Coronary artery (tissue), 2 donors: ENCODE results near the gene GPR42.

Experiments
- DNase-seq: peaks from one replicate; pipeline ENCODE4 v3.0.0-alpha.2; 2017; ENCODE audit warnings: low spot score
- H3K27ac ChIP-seq, 2 donors: fragments of 200-600 bp; sonication (generic); one replicate each; pipeline ENCODE4 v1.5.1; 2016 to 2019
- H3K4me3 ChIP-seq: fragments of 200-600 bp; sonication (generic); 2 replicates; pipeline ENCODE4 v1.5.1; 2016; ENCODE audit warnings: mild to moderate bottlenecking, moderate library complexity
- TF ChIP-seq, protein P1 (sequence below): fragments of 200-600 bp; sonication (generic); IDR thresholded peaks from one replicate; pipeline ENCODE4 v1.5.1; 2019; ENCODE audit warnings: antibody characterized with exemption

GPR42 gene

GRCh38 chr19:35370722-35371121, at the start of gene GPR42:
Gene GPR42, plus strand, starts transcription at chr19:35371068. Its CDS starts 292 bp downstream, at chr19:35371360.
- H3K27ac ChIP-seq = no peak within 1 kb of the TSS
- no peak for DNase-seq

DNA sequence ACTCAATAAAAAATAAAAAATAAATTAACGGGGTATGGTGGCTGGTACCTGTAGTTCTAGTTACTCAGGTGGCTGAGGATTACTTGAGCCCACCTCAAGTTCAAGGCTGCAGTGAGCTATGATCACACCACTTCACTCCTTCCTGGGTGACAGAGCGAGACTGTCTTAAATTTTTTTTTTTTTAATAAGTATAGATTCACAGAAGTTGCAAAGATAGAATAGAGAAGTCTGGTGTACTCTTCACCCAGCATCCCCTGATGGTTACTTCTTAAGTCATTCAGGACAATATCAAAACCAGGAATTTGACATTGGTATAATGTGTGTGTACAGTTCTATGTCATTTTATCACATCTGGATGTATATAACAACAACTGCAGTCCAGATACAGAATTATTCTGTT, 49.6 kb upstream of the GPR42 start:
- Histone ChIP-seq H3K4me3 (no peak overlapping the region), H3K27ac (no peak overlapping the region)
- DNase-seq = no peak
- TF ChIP-seq, protein P1, sequence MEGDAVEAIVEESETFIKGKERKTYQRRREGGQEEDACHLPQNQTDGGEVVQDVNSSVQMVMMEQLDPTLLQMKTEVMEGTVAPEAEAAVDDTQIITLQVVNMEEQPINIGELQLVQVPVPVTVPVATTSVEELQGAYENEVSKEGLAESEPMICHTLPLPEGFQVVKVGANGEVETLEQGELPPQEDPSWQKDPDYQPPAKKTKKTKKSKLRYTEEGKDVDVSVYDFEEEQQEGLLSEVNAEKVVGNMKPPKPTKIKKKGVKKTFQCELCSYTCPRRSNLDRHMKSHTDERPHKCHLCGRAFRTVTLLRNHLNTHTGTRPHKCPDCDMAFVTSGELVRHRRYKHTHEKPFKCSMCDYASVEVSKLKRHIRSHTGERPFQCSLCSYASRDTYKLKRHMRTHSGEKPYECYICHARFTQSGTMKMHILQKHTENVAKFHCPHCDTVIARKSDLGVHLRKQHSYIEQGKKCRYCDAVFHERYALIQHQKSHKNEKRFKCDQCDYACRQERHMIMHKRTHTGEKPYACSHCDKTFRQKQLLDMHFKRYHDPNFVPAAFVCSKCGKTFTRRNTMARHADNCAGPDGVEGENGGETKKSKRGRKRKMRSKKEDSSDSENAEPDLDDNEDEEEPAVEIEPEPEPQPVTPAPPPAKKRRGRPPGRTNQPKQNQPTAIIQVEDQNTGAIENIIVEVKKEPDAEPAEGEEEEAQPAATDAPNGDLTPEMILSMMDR = no peak

More at GRCh38 chr19:35370722-35371121, at the start of gene GPR42:
- TF ChIP-seq, protein P1 = no peak
- no peak within 1 kb of the TSS for H3K4me3 ChIP-seq

- no peak for DNase-seq
- TF ChIP-seq, protein P1 = no peak
- Histone ChIP-seq H3K27ac (no peak overlapping the region), H3K4me3 (no peak overlapping the region)
Observed at GRCh38 chr19:35322014-35322413, 48.9 kb upstream of the GPR42 start.

DNA sequence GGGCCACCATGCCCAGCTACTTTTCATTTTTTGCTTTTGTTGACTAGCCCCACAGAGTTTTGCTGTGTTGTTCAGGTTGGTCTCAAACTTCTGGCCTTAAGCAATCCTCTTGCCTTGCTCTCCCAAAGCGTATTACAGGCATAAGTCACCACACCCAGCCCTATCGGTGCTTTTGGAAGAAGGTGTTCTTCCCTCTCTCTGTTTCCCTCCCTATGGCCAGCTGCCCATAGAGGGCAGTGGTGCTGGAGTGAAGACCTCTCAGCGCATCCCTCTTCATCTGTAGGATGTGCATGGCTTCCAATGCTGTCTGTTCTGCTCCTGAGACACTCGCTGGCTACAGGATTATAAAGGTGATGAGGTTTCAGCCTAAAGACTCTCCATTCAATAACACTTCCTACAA, 43.2 kb upstream of the GPR42 start:
- no peak overlapping the region for H3K27ac ChIP-seq
- H3K4me3 ChIP-seq = no peak overlapping the region
- TF ChIP-seq, protein P1 = no peak
- no peak for DNase-seq

DNA sequence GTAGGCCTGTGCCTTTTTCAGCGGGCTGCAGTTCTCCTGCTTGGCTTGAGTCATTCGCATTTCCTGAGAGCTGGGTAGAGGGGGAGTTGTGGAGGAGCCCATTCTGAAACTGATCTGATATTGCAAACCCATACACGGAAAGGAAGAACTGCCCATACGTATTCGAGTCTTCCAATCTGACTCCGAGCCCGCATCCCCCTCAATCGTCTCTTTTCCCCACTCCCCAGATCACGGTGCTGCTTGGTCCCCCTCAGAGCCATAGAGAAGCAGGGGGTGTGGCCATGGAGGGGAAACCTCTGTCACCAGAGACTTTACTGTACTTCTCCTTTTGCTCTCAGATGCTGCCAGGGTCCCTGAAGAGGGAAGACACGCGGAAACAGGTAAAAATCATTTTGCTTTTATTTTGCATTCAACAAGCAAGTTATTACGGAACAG, 42.0 kb upstream of the GPR42 start, which contains the start of gene CD22:
TSS of gene CD22 (plus strand) at position 337 of the 435 bp plus-strand sequence. CDS start 2,854 bp downstream, outside the sequence.
- TF ChIP-seq, protein P1 = no peak
- H3K4me3 ChIP-seq = no peak within 1 kb of the TSS
- DNase-seq = no peak
- H3K27ac ChIP-seq = no peak within 1 kb of the TSS

DNA sequence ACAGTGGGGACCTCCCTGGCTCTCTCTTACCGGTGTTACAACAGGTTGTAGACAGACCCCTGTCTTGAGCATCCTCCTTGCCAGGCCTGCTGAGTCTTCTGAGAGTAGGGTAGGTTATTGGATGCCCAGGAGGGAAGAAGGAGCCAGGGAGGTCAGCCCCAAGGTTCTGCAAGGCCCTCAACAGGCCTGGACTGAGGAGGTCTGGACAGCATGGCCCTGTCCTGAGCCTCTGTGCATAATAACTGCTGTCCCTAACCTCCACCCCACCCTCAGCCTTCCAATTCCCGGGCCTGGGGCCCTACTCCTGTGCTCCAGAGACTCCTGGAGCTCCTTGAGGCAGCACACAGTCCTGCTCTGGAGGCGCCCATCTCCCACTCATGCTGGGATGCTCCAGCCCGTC, 41.5 kb upstream of the GPR42 start:
- no peak overlapping the region for H3K27ac ChIP-seq
- TF ChIP-seq, protein P1 = no peak
- no peak overlapping the region for H3K4me3 ChIP-seq
- DNase-seq = no peak

DNA sequence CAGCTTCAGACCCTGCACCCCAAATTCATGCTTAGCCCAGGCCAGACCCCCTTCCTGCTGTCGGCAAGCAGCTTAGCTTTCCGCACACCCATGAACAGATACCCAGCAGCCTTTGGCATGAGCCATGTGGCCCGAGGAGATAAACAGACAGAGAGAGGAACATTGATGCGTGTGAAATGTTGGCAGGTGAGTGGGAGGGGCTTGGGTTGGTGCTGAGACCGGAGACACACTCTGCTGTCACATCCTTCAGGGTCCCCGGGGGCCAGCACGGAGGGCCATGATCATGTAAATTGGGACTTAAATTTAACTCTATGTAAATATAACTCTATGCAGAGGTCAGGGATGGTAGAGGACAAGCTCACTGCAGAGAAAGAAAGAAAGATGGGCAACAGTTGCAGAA, 40.4 kb upstream of the GPR42 start:
- TF ChIP-seq, protein P1 = no peak
- H3K27ac ChIP-seq = no peak overlapping the region
- DNase-seq = no peak
- no peak overlapping the region for H3K4me3 ChIP-seq
